Daoy (cell line): ENCODE data around the gene UST. TPM values are rescaled to one million over a fixed set of nuclear protein-coding genes. Genes with fewer than 3 reads are reported as not detected.
"Not testable (repeated sequence)": the region's sequence is repeated elsewhere in the genome, so short reads cannot be mapped to it uniquely, and the experiment has no call there.

Experiments
- DNase-seq: peaks from one replicate; pipeline ENCODE4 v3.0.0-alpha.2; 2015; ENCODE audit warnings: low read depth
- total RNA-seq: library from RNA; depleted of rRNA; stranded (reverse); fragments of >200 nt; shearing (Covaris generic); gene quantifications from 2 replicates; pipeline ENCODE4 v1.2.3, GENCODE V29; 2014

Gene UST
- total RNA-seq, 1 experiment from 2014 or later, result 12.1 TPM

- no peak for DNase-seq
Observed at GRCh38 chr6:148836751-148837150, 89.9 kb downstream of the UST start.

GRCh38 chr6:148837941-148838340, 91.1 kb downstream of the UST start:
- DNase-seq, result no peak

GRCh38 chr6:148839044-148839443, 92.2 kb downstream of the UST start:
- no peak for DNase-seq

- DNase-seq, result no peak
Observed at GRCh38 chr6:148840256-148840655, 93.4 kb downstream of the UST start.

GRCh38 chr6:148842296-148843019, 95.6 kb downstream of the UST start:
- no peak for DNase-seq

GRCh38 chr6:148845464-148845863, 98.6 kb downstream of the UST start:
- DNase-seq, result no peak

- no peak for DNase-seq
Observed at GRCh38 chr6:148846778-148847761, 100.2 kb downstream of the UST start.

GRCh38 chr6:148848915-148849314, 102.1 kb downstream of the UST start:
- no peak for DNase-seq

GRCh38 chr6:148849449-148849848, 102.6 kb downstream of the UST start:
- not testable (repeated sequence) for DNase-seq

- no peak for DNase-seq
Observed at GRCh38 chr6:148850964-148851363, 104.1 kb downstream of the UST start.

- DNase-seq, result no peak
Observed at GRCh38 chr6:148851683-148852556, 105.1 kb downstream of the UST start.

- DNase-seq, result no peak
Observed at GRCh38 chr6:148852688-148853087, 105.9 kb downstream of the UST start.

GRCh38 chr6:148853113-148853512, 106.3 kb downstream of the UST start:
- not testable (repeated sequence) for DNase-seq

GRCh38 chr6:148854096-148854495, 107.3 kb downstream of the UST start:
- no peak for DNase-seq

GRCh38 chr6:148854992-148855391, 108.2 kb downstream of the UST start:
- DNase-seq, result no peak

- no peak for DNase-seq
Observed at GRCh38 chr6:148855744-148856143, 108.9 kb downstream of the UST start.

GRCh38 chr6:148857798-148858390, 111.1 kb downstream of the UST start:
- peak; percentile 88 for DNase-seq

GRCh38 chr6:148864132-148864531, 117.3 kb downstream of the UST start:
- DNase-seq, result not testable (repeated sequence)

GRCh38 chr6:148864941-148865340, 118.1 kb downstream of the UST start:
- no peak for DNase-seq

GRCh38 chr6:148866657-148867268, 119.9 kb downstream of the UST start:
- no peak for DNase-seq

- DNase-seq, result peak; percentile 48
Observed at GRCh38 chr6:148867862-148868261, 121.0 kb downstream of the UST start.
